Esophagus muscularis mucosa (tissue), 3 donors: ENCODE data around the gene NPTXR.

Experiments
- CTCF ChIP-seq, 3 experiments: fragments of 200-600 bp in 2 of 3; fragments of 450-650 bp in 1 of 3; sonication (generic) in 2 of 3; IDR thresholded peaks; one replicate each; pipeline ENCODE4 v1.5.1; 2017 to 2019; ENCODE audit warnings: antibody characterized with exemption in 3 of 3, mild to moderate bottlenecking in 2 of 3, moderate library complexity in 1 of 3
- POLR2A ChIP-seq: fragments of 450-650 bp; IDR thresholded peaks from one replicate; pipeline ENCODE4 v1.6.1; 2017; ENCODE audit warnings: antibody characterized with exemption, moderate library complexity, mild to moderate bottlenecking, low read depth

DNA sequence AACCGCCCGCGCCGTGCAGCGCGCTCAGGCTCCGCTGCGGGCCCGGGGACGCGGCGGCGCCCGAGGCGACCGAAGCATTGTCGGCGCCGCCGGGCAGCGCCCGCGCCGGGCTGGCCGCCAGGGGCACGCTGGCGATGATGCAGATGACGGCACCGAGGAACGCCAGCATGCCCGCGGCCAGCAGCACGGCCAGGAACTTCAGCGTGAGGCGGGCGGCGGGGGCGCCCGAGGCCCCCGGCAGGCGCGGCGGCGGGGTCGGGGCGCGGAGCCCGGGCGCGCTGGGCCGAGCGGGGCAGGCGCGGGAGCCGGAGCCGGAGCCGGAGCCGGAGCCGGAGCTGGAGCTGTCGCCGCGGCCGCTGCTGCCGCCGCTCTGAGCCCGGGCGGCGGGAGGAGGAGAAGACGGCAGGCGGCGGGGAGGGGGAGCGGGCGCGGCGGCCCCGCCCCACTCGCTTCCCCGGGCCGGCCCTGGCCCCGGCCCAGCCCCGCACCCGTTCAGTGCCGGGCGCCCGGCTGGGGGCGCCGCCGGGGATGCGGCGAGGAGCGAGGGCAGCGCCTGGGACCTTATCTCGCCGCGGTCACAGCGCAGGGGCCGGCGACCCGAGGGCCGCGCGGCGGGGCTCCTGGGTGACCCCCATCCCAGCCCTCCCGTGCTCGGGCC lies at the start of gene NPTXR:
- TF ChIP-seq CTCF (IDR thresholded peaks at IDR 0.05), result peak in 1 of 3 experiments; percentile 5
- TF ChIP-seq POLR2A, result no peak
